Muscle of leg (tissue), 16 donors: ENCODE results near the gene DPYD. TPM values are rescaled to one million over a fixed set of nuclear protein-coding genes. Genes with fewer than 3 reads are reported as not detected.

Experiments used
- DNase-seq: peaks from one replicate; pipeline ENCODE4 v3.0.0; 2013
- H3K27ac ChIP-seq: one replicate; pipeline ENCODE4 v1.5.1; 2013; ENCODE audit warnings: mild to moderate bottlenecking, low read length, control low read depth
- H3K27me3 ChIP-seq: one replicate; pipeline ENCODE4 v1.6.1; 2013; ENCODE audit warnings: low read length; ENCODE audit not compliant: control insufficient read depth, insufficient read depth
- H3K36me3 ChIP-seq: one replicate; pipeline ENCODE4 v1.6.1; 2013; ENCODE audit warnings: low read length; ENCODE audit not compliant: control insufficient read depth, insufficient read depth
- H3K4me1 ChIP-seq: one replicate; pipeline ENCODE4 v1.6.1; 2013; ENCODE audit warnings: low read length; ENCODE audit not compliant: control insufficient read depth, insufficient read depth
- H3K4me3 ChIP-seq: one replicate; pipeline ENCODE4 v1.5.1; 2013; ENCODE audit warnings: low read length, control low read depth
- H3K9me3 ChIP-seq: replicated peaks from 2 replicates; pipeline ENCODE4 v1.6.1; 2013; ENCODE audit warnings: low read depth, low read length; ENCODE audit not compliant: control insufficient read depth
- WGBS: methylation state at CpG from one replicate; pipeline ENCODE4 v1.1.5; 2013; ENCODE audit warnings: missing lambda C conversion rate; ENCODE audit not compliant: insufficient coverage; 5-methylcytosine and 5-hydroxymethylcytosine counted together
- long read RNA-seq, 11 donors: transcript quantifications; one replicate each; lab custom pipeline, GENCODE V29; 2026
- polyA plus RNA-seq, 8 donors: library from polyadenylated mRNA; unstranded; fragments of 120-200 nt; gene quantifications; one replicate each; pipeline versions ENCODE4 v1.2.1 to v1.2.3, GENCODE V29; 2013; ENCODE audit warnings: inconsistent platforms in 1 of 8, low replicate concordance in 1 of 8; ENCODE audit not compliant: insufficient read length in 8 of 8, insufficient read depth in 1 of 8
- total RNA-seq: library from RNA; stranded (reverse); fragments of 120-200 nt; gene quantifications from one replicate; pipeline ENCODE4 v1.2.4, GENCODE V29; 2013

The DPYD gene
- total RNA-seq (14.7 TPM), polyA plus RNA-seq (10 to 100 TPM in 3 of 8 donors, 1 to 10 TPM in 5; 7.3 to 13.0 (median 9.6) TPM)
- long read RNA-seq, donor 1: 0 reads
- long read RNA-seq, donor 2: 0 reads
- long read RNA-seq, donor 3, full-length matches to known transcripts: 2 of 2 reads
- long read RNA-seq, donor 3, partial matches to known transcripts: 0 of 2 reads
- long read RNA-seq, donor 3, other reads (novel, unspliced or antisense): 0 of 2 reads
- long read RNA-seq, donor 4, full-length matches to known transcripts: 1 of 1 reads
- long read RNA-seq, donor 4, partial matches to known transcripts: 0 of 1 reads
- long read RNA-seq, donor 4, other reads (novel, unspliced or antisense): 0 of 1 reads
- long read RNA-seq, donor 5, full-length matches to known transcripts: 2 of 2 reads
- long read RNA-seq, donor 5, partial matches to known transcripts: 0 of 2 reads
- long read RNA-seq, donor 5, other reads (novel, unspliced or antisense): 0 of 2 reads
- long read RNA-seq, donor 6, full-length matches to known transcripts: 2 of 2 reads
- long read RNA-seq, donor 6, partial matches to known transcripts: 0 of 2 reads
- long read RNA-seq, donor 6, other reads (novel, unspliced or antisense): 0 of 2 reads
- long read RNA-seq, donor 7, full-length matches to known transcripts: 2 of 2 reads
- long read RNA-seq, donor 7, partial matches to known transcripts: 0 of 2 reads
- long read RNA-seq, donor 7, other reads (novel, unspliced or antisense): 0 of 2 reads
- long read RNA-seq, donor 8: 0 reads
- long read RNA-seq, donor 9: 0 reads
- long read RNA-seq, donor 10, full-length matches to known transcripts: 1 of 1 reads
- long read RNA-seq, donor 10, partial matches to known transcripts: 0 of 1 reads
- long read RNA-seq, donor 10, other reads (novel, unspliced or antisense): 0 of 1 reads
- long read RNA-seq, donor 11, full-length matches to known transcripts: 1 of 1 reads
- long read RNA-seq, donor 11, partial matches to known transcripts: 0 of 1 reads
- long read RNA-seq, donor 11, other reads (novel, unspliced or antisense): 0 of 1 reads

DNA sequence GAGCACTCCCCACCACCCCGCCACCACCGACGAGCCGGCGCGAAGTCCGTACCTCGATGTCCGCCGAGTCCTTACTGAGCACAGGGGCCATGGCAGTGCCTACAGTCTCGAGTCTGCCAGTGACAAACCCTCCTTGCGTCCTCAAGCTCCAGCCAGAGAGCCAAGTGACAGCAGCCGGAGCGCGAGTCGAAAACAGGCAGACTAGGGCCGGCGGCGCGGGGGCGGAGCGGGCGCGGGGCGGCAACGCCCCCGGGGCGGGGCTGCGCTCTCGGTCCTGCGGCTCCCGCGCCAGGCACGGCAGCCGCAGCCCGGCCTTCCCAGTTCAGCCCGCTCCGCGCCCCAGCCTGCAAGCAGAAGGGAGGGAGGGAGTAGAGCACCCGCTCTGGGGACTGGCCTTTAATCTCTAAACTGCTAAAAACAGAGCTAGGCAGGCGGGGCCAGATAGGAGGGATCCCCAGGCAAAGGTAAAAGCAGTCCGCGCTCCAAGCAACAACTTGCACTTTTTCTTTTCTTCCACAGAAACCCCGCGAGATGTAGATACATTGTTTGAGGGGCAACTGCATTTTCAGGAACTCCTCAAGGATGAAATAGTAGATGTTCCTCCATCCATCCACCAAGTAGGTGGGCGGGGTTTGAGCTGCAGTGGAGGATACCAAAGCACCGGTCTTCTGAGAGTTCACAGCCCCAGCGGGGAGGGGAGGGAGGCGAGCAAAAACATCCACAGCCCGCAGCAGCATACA lies at the start of gene DPYD:
TSS of gene DPYD (minus strand) at position 203 of the 740 bp plus-strand sequence. CDS start at position 91, 112 bp downstream.
- Histone ChIP-seq H3K4me3 (peak within 1 kb of the TSS; percentile 91), H3K9me3 (no peaks in the 10 kb centered on the region), H3K36me3 (no peaks in the 10 kb centered on the region), H3K27ac (peak within 1 kb of the TSS; percentile 91), H3K4me1 (peaks cover 6% of the 10 kb centered on the region), H3K27me3 (peaks cover 3% of the 10 kb centered on the region)
- whole genome bisulfite sequencing: 0% methylated on average over 35 of the region's 50 CpGs
- peak; percentile 94 for DNase-seq

DNA sequence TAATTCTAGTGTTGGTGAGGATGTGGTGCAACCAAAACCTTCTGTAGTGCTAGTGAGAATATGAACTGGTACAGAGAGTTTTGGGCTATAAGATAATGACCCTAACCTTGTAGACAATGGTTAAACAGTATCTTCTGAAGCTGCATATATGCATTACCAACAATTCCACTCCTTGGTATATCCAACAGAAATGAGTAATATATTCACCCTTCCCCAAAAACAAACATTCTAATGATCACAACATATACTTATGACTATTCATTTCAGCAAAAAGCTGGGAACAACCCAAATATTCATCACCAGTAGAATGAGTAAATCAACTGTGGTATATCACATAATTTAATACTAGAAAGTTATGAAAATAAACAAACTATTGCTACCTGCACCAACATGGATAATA lies 39.6 kb upstream of the DPYD start:
- Histone ChIP-seq H3K36me3 (no peaks in the 10 kb centered on the region), H3K4me3 (no peak overlapping the region), H3K9me3 (no peaks in the 10 kb centered on the region), H3K27me3 (no peaks in the 10 kb centered on the region), H3K4me1 (no peaks in the 10 kb centered on the region), H3K27ac (no peak overlapping the region)
- DNase-seq: no peak

DNA sequence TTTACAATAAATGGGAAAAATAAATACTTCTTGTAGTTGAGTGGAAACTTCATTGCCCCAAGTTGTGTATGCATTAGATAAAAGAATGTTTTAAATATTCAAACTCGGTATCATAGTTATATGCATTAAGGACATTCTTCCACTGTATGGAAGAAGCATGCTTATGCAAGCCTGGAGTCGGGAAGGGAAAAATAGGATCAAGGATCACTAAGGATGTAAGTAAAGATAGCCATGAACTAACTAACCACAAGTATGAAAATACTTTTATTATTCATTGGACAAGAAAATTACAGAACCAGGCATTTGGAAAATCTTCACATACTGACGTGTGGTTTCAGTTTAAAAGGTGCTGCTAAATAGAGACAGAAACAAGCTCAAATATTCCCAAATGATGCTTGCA lies 26.9 kb upstream of the DPYD start:
- H3K9me3 ChIP-seq: no peaks in the 10 kb centered on the region
- no peaks in the 10 kb centered on the region for H3K36me3 ChIP-seq
- WGBS: no CpG with 5 or more reads among the region's 3 CpGs
- H3K4me1 ChIP-seq: no peaks in the 10 kb centered on the region
- no peak overlapping the region for H3K27ac ChIP-seq
- DNase-seq: no peak
- H3K27me3 ChIP-seq: no peaks in the 10 kb centered on the region
- H3K4me3 ChIP-seq: no peak overlapping the region

DNA sequence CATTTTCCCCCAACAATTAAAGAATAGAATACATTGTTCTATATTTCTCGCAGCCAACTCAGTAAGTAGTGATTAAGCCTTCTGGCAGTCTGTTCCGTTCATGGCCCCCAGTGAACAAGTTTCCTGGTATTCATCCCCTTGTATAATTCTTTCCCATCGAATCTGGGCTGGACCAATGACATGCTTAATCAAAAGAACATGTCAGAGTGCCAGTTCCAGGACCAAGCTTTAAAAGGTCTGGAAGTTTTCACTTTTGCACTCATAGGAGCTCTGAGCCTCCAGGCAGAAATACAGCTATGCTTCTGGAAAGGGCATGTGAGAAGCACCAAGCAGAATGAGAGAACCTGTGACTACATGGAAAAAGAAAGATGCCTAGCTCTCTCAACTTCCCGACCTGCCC lies 22.5 kb upstream of the DPYD start:
- peak; percentile 4 for DNase-seq
- H3K36me3 ChIP-seq: no peaks in the 10 kb centered on the region
- no peaks in the 10 kb centered on the region for H3K9me3 ChIP-seq
- no peak overlapping the region for H3K27ac ChIP-seq
- H3K4me1 ChIP-seq: no peaks in the 10 kb centered on the region
- 10% methylated on average over 2 of the region's 4 CpGs for WGBS
- H3K4me3 ChIP-seq: no peak overlapping the region
- no peaks in the 10 kb centered on the region for H3K27me3 ChIP-seq

DNA sequence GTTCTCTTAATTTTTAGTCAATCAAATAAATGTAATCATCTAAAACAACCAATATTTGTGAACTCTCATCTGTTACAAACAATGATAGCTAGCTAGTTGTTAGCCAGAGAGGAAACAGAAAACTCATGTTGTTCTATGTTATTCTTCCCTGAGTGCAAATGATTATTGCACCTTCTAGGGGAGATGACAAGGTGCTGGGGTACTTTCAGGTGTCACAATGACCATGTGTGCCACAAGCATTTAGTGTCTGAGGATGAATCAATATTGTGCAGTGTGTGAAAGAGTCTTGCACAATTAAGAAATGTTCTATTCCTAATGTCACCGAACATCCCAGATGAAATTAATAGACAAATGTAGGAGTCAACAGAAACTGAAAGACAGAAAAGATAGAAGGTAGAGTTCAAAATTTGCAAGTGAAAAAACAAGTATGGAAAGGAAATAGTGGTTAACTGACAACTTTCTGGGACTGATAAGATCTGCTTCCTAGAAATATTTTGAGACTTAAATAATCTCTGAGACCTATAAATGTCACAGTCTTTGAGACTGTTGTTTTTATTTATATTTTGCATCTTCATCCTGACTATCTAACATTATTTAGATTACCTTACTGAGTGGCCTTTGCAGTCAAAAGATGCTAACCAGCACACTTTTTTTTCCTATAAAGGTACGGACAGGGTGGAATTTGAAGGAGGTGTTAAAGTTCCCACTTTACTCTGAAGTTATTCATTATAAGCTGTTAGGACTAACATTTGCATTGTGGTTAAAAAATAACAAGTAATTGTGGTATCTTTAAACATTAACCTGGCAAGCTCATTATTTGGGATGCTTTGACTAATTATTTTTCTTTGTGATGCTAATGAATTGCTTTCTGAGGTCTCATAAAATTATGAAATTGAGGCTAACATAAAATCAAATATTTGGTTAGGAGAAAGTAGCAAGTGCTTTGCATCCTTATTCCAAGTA lies 21.6 kb upstream of the DPYD start:
- Histone ChIP-seq H3K9me3 (no peaks in the 10 kb centered on the region), H3K27me3 (no peaks in the 10 kb centered on the region), H3K27ac (no peak overlapping the region), H3K4me3 (no peak overlapping the region), H3K4me1 (no peaks in the 10 kb centered on the region), H3K36me3 (no peaks in the 10 kb centered on the region)
- WGBS: no CpG with 5 or more reads among the region's 2 CpGs
- DNase-seq: no peak

DNA sequence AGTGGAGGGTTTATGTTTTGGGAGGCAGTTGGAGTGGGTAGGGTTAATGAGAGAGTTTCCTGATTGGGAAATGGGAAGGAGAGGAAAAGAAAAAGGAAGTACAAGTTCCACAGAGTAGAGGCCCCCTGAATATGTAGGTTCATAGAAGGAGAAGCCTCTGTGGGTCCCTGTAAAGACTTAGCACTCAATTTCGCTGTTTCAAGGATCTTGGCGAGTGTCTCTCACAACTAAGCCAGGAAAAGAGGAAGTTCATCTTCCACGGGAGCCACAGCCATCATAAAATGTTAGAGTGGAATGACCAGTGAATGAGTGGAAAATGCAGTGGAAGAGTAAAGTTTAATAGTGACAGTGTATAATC lies 17.4 kb upstream of the DPYD start:
- Histone ChIP-seq H3K27ac (no peak overlapping the region), H3K4me3 (no peak overlapping the region), H3K4me1 (no peaks in the 10 kb centered on the region), H3K27me3 (no peaks in the 10 kb centered on the region), H3K9me3 (no peaks in the 10 kb centered on the region), H3K36me3 (no peaks in the 10 kb centered on the region)
- DNase-seq: peak; percentile 21
- WGBS: 72% methylated on average over 2 of the region's 3 CpGs

DNA sequence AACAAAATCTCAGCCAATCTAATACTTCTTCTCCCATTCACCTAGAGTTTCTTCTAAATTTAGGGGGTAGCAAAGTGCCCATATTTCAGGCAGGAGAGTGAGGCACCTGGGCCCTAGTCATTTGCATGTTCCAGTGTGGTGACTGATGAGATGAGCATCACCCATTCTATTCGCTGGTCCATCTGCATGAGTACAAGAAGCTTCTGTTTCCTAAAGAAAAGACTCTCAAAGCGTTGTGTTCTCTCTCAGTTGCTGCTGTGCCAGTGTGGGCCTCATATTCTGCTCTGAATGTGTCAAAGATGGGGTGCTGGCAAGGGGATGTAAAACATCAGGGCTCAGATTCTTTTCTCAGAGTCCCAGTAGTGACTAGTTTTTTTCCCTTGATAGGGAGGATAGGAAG lies 16.1 kb upstream of the DPYD start:
- no peaks in the 10 kb centered on the region for H3K9me3 ChIP-seq
- no peak overlapping the region for H3K4me3 ChIP-seq
- H3K27me3 ChIP-seq: no peaks in the 10 kb centered on the region
- H3K4me1 ChIP-seq: no peaks in the 10 kb centered on the region
- no peaks in the 10 kb centered on the region for H3K36me3 ChIP-seq
- H3K27ac ChIP-seq: no peak overlapping the region
- no peak for DNase-seq
- 70% methylated on average over 2 of the region's 2 CpGs for WGBS

DNA sequence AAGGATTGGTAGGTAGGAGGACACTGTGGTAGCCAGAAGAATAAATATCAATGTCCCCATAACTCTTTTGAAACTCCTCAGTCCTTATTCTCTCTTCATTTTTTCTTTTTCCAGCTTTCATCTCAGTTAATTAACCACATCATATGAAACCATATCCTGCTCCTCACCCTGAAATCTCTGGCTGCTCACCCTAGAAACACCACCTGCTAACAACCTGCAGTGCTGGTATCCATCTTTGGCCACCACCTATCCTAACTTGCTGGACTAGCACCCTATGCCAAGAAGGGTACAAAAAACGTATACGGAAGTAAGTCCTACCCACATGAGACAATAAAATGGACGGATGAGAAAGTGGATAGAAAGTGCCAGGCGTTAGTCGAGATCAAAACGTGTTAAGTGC lies 13.7 kb upstream of the DPYD start:
- DNase-seq: no peak
- 86% methylated on average over 4 of the region's 6 CpGs for WGBS
- no peaks in the 10 kb centered on the region for H3K27me3 ChIP-seq
- no peaks in the 10 kb centered on the region for H3K4me1 ChIP-seq
- no peak overlapping the region for H3K27ac ChIP-seq
- H3K4me3 ChIP-seq: no peak overlapping the region
- H3K9me3 ChIP-seq: no peaks in the 10 kb centered on the region
- H3K36me3 ChIP-seq: no peaks in the 10 kb centered on the region
